SK-N-SH treated with all-trans-retinoic acid at 6 μM for 48 hours (cell line): Measurements from ENCODE around the gene RAC2.

Experiments used
- ZFP30 ChIP-seq: fragments of 450-650 bp; formaldehyde crosslinking; IDR thresholded peaks from 2 replicates; pipeline ENCODE4 v1.5.0; 2022; ENCODE audit warnings: mild to moderate bottlenecking, moderate library complexity
- TF ChIP-seq, protein P1 (sequence below): fragments of 250-450 bp; sonication (Bioruptor Pico); IDR thresholded peaks from 2 replicates; pipeline ENCODE4 v1.8.0; 2020; ENCODE audit warnings: mild to moderate bottlenecking, moderate library complexity, borderline replicate concordance

DNA sequence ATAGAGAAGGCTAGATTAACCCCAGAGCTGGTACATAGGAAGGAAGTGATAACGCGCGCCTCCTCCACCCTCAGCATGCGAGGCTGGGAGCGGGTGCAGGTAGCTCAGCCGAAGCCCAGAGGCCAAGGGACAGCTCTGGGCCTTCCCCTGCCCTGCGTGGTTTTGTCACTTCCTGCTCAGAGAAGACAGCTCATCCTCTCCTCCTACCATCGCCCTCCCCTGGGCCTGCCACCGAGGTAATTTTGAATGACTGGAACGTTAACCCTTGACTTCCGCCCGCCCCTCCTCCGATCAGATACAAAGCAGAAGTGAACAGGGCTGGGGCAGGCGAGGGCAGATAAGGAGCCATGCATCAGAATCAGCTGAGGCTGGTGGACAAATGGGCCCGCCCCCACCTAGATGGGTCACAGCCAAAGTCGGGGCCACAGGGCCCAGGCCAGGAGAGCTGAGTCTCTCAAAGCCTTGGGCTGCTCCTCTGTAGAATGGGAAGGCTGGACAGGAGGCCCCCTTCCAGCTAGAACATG, 1.6 kb downstream of the RAC2 start:
- TF ChIP-seq ZFP30 (CRISPR knock-in tag) = no peak
- TF ChIP-seq, protein P1, sequence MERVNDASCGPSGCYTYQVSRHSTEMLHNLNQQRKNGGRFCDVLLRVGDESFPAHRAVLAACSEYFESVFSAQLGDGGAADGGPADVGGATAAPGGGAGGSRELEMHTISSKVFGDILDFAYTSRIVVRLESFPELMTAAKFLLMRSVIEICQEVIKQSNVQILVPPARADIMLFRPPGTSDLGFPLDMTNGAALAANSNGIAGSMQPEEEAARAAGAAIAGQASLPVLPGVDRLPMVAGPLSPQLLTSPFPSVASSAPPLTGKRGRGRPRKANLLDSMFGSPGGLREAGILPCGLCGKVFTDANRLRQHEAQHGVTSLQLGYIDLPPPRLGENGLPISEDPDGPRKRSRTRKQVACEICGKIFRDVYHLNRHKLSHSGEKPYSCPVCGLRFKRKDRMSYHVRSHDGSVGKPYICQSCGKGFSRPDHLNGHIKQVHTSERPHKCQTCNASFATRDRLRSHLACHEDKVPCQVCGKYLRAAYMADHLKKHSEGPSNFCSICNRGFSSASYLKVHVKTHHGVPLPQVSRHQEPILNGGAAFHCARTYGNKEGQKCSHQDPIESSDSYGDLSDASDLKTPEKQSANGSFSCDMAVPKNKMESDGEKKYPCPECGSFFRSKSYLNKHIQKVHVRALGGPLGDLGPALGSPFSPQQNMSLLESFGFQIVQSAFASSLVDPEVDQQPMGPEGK (CRISPR knock-in tag) = no peak
